Cardiac muscle cell (in vitro differentiated cells and primary cell): ENCODE measurements around the gene ARL9. TPM values are rescaled to one million over a fixed set of nuclear protein-coding genes. Genes with fewer than 3 reads are reported as not detected.

ENCODE experiments used
- DNase-seq, 2 donors: peaks; one replicate each; pipeline versions ENCODE4 v3.0.0 to v3.0.0-alpha.2; 2010 to 2017; ENCODE audit warnings: low read depth in 1 of 2, low spot score in 1 of 2
- H3K27ac ChIP-seq: fragments of 200-600 bp; sonication (generic); 2 replicates; pipeline ENCODE4 v1.5.1; 2016
- H3K27me3 ChIP-seq: fragments of 200-600 bp; sonication (generic); 2 replicates; pipeline ENCODE4 v1.6.0; 2016; ENCODE audit warnings: control low read depth
- H3K36me3 ChIP-seq: fragments of 200-600 bp; sonication (generic); 2 replicates; pipeline ENCODE4 v1.5.1; 2016; ENCODE audit warnings: control low read depth
- H3K4me1 ChIP-seq: fragments of 200-600 bp; sonication (generic); 2 replicates; pipeline ENCODE4 v1.8.1; 2017; ENCODE audit warnings: low read depth, mild to moderate bottlenecking, mixed run types
- H3K4me3 ChIP-seq: fragments of 200-600 bp; sonication (generic); 2 replicates; pipeline ENCODE4 v1.5.1; 2016; ENCODE audit warnings: mild to moderate bottlenecking
- H3K9me3 ChIP-seq: fragments of 200-600 bp; sonication (generic); 2 replicates; pipeline ENCODE4 v1.5.1; 2017; ENCODE audit warnings: low read depth, mild to moderate bottlenecking, control low read depth
- CTCF ChIP-seq: IDR thresholded peaks from 2 replicates; pipeline ENCODE4 v1.5.1; 2012; ENCODE audit warnings: low read depth, mild to moderate bottlenecking, low read length
- polyA plus RNA-seq: library from polyadenylated mRNA; unstranded; fragments of >200 nt; fragmentation: Nextera tagmentation; extraction: Ambion mirVana; gene quantifications from 2 replicates; pipeline ENCODE4 v1.2.1, GENCODE V29; 2016
- total RNA-seq: library from RNA; depleted of rRNA; stranded (reverse); fragments of >200 nt; gene quantifications from 2 replicates; pipeline ENCODE4 v1.2.3, GENCODE V29; 2016

ARL9 gene
- total and polyA plus RNA-seq, 2 experiments from 2014 or later, result 0.06 to 0.98 TPM

- peak in 1 of 2 donors; percentile 10 for DNase-seq
- H3K27ac ChIP-seq, result no peak overlapping the region
Measured at GRCh38 chr4:56469489-56470210, 35.9 kb upstream of the ARL9 start.

GRCh38 chr4:56475917-56476316 is 29.7 kb upstream of the ARL9 start:
- Histone ChIP-seq H3K4me1 (no peaks in the 10 kb centered on the region), H3K4me3 (no peak overlapping the region), H3K36me3 (peaks cover 73% of the 10 kb centered on the region), H3K27me3 (no peaks in the 10 kb centered on the region), H3K9me3 (no peaks in the 10 kb centered on the region), H3K27ac (no peak overlapping the region)
- TF ChIP-seq CTCF, result no peak
- DNase-seq, result no peak

More at GRCh38 chr4:56469489-56470210, 35.9 kb upstream of the ARL9 start:
- Histone ChIP-seq H3K9me3 (no peaks in the 10 kb centered on the region), H3K4me3 (peak overlapping the region; percentile 94), H3K27me3 (no peaks in the 10 kb centered on the region), H3K4me1 (peaks cover 21% of the 10 kb centered on the region), H3K36me3 (peaks cover 34% of the 10 kb centered on the region)
- no peak for TF ChIP-seq CTCF

GRCh38 chr4:56477192-56477702 is 28.3 kb upstream of the ARL9 start:
- no peak overlapping the region for H3K4me3 ChIP-seq
- H3K27ac ChIP-seq, result no peak overlapping the region
- H3K9me3 ChIP-seq, result no peaks in the 10 kb centered on the region
- peaks cover 68% of the 10 kb centered on the region for H3K36me3 ChIP-seq
- H3K4me1 ChIP-seq, result no peaks in the 10 kb centered on the region
- no peak for DNase-seq
- no peaks in the 10 kb centered on the region for H3K27me3 ChIP-seq
- TF ChIP-seq CTCF, result no peak

- Histone ChIP-seq H3K27me3 (no peaks in the 10 kb centered on the region), H3K27ac (no peak overlapping the region), H3K4me1 (no peaks in the 10 kb centered on the region), H3K4me3 (no peak overlapping the region), H3K36me3 (peaks cover 64% of the 10 kb centered on the region), H3K9me3 (no peaks in the 10 kb centered on the region)
- no peak for TF ChIP-seq CTCF
- DNase-seq, result peak in 1 of 2 donors; percentile 48
Measured at GRCh38 chr4:56480691-56481090, 24.9 kb upstream of the ARL9 start.

GRCh38 chr4:56496241-56496640 is 9.3 kb upstream of the ARL9 start:
- no peak for TF ChIP-seq CTCF
- H3K36me3 ChIP-seq, result peaks cover 57% of the 10 kb centered on the region
- H3K4me1 ChIP-seq, result no peaks in the 10 kb centered on the region
- H3K27me3 ChIP-seq, result no peaks in the 10 kb centered on the region
- no peak overlapping the region for H3K4me3 ChIP-seq
- no peaks in the 10 kb centered on the region for H3K9me3 ChIP-seq
- no peak for DNase-seq
- H3K27ac ChIP-seq, result no peak overlapping the region
